Uterus (tissue), 2 donors: ENCODE data around the gene PPFIA3.

Source experiments
- POLR2A ChIP-seq, 2 donors: fragments of 450-650 bp; IDR thresholded peaks; one replicate each; pipeline ENCODE4 v1.6.1; 2016; ENCODE audit warnings: antibody characterized with exemption in 2 of 2, mild to moderate bottlenecking in 1 of 2, moderate library complexity in 1 of 2
- TF ChIP-seq, protein P1 (sequence below), 4 experiments: fragments of 200-600 bp in 2 of 4; fragments of 450-650 bp in 2 of 4; sonication (generic) in 2 of 4; IDR thresholded peaks; one replicate each; pipeline ENCODE4 v1.5.1; 2016 to 2019; ENCODE audit warnings: antibody characterized with exemption in 4 of 4, mild to moderate bottlenecking in 2 of 4, moderate library complexity in 1 of 4

DNA sequence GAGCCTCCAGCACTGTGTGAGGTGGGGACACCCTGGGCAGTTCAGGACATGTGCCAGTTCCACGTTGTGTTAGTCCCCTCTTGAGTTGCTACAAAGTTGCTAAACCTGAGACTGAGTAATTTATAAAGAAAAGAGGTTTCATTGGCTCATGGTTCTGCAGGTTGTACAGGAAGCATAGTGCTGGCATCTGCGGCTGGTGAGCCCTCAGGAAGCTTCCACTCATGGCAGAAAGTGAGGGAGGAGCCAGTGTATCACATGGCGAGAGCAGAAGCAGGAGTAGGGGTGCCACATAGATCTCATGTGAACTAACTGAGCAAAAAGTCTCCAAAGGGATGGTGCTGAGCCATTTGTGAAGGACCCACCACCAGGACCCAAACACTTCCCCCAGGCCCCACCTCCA is 71.4 kb downstream of the PPFIA3 start:
- TF ChIP-seq POLR2A (IDR thresholded peaks at IDR 0.05): no peak
- TF ChIP-seq, protein P1, sequence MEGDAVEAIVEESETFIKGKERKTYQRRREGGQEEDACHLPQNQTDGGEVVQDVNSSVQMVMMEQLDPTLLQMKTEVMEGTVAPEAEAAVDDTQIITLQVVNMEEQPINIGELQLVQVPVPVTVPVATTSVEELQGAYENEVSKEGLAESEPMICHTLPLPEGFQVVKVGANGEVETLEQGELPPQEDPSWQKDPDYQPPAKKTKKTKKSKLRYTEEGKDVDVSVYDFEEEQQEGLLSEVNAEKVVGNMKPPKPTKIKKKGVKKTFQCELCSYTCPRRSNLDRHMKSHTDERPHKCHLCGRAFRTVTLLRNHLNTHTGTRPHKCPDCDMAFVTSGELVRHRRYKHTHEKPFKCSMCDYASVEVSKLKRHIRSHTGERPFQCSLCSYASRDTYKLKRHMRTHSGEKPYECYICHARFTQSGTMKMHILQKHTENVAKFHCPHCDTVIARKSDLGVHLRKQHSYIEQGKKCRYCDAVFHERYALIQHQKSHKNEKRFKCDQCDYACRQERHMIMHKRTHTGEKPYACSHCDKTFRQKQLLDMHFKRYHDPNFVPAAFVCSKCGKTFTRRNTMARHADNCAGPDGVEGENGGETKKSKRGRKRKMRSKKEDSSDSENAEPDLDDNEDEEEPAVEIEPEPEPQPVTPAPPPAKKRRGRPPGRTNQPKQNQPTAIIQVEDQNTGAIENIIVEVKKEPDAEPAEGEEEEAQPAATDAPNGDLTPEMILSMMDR (IDR thresholded peaks at IDR 0.05): no peak
